ENCODE data around the gene EVI5L. TPM values are rescaled to one million over a fixed set of nuclear protein-coding genes. Genes with fewer than 3 reads are reported as not detected.

EVI5L gene
- total and polyA plus RNA-seq, 2 of the 8 experiments (the other 6 are each of a cell fraction or from before 2014, with no cell fraction given) = 7.2 to 11.0 TPM

DNA sequence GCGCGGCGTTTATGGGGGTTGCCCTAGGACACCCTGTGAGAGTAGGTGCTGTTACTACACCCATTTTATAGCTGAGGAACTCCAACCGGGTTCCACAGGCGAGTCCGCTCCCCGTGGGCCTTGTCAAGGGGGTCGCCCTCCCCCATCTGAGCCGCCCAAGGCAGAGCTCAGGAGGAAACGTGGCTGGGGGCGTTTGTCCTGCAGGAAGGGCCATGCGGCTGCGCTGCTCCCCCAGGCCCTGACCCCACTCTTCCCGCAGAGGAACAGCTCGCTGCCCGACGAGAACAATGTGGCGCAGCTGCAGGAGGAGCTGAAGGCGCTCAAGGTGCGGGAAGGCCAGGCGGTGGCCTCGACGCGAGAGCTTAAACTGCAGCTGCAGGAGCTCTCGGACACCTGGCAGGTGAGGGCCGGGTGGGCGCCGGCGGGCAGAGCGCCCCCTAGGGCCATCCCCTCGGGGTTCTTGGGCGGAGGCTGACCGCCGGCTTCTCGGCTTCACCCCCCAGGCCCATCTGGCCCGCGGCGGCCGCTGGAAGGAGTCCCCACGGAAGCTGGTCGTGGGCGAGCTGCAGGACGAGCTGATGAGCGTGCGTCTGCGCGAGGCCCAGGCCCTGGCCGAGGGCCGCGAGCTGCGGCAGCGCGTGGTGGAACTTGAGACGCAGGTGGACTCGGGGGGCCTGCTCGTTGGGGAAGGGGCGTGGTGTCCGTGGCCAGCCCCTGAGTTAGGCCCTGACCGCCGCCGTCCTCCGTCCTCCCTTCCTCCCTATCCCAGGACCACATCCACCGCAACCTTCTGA, 31.8 kb downstream of the EVI5L start:
- Histone ChIP-seq H2BK15ac (ENCODE audit: low read length) (peak overlapping the region; percentile 92; the same call in 1 of the 2 replicates), H4K20me1 (replicated peaks in 1 of 2; ENCODE audit: control insufficient read depth in 1 of 2, insufficient read depth in 2 of 2, low read length in 2 of 2) (peaks cover 0 to 10% of the 10 kb centered on the region in 2 experiments), H3K4ac (replicated peaks; ENCODE audit: insufficient read length, low read depth, low read length) (peak overlapping the region; percentile 7), H3K4me2 (ENCODE audit: insufficient read depth in 1 of 2, low read depth in 2 of 2, low read length in 2 of 2) (peak overlapping the region; percentile 74 to 86), H3K14ac (ENCODE audit: insufficient read length) (no peak overlapping the region), H4K91ac (replicated peaks; ENCODE audit: insufficient read length, low read length) (peak overlapping the region; percentile 90), H2BK12ac (ENCODE audit: low read depth, low read length) (peak overlapping the region; percentile 60; the same call in 1 of the 2 replicates), H3K27me3 (replicated peaks in 1 of 4; ENCODE audit: control insufficient read depth in 3 of 4, extremely low read depth in 1 of 4, insufficient read depth in 3 of 4, low read length in 3 of 4) (peaks cover 8 to 40% (median 31%) of the 10 kb centered on the region in 4 experiments), H3K9ac (replicated peaks in 1 of 4; ENCODE audit: extremely low read depth in 1 of 4, low read depth in 3 of 4, low read length in 3 of 4) (peak overlapping the region in 3 of 4 experiments; percentile 2 to 34 (median 20); a peak in 2 of 7 replicates), H2AK5ac (ENCODE audit: low read depth, low read length) (peak overlapping the region; percentile 90; the same call in 1 of the 2 replicates), H3K4me1 (replicated peaks in 1 of 4; ENCODE audit: control insufficient read depth in 3 of 4, insufficient read depth in 4 of 4, low read length in 3 of 4) (peaks cover 4 to 33% (median 20%) of the 10 kb centered on the region in 4 experiments; a peak in 6 of 7 replicates), H2AFZ (ENCODE audit: low read length) (no peak overlapping the region; the same call in 1 of the 2 replicates), H3K4me3 (ENCODE audit: extremely low read depth in 1 of 4, insufficient read depth in 2 of 4, low read depth in 3 of 4, low read length in 4 of 4) (peak overlapping the region; percentile 30 to 58 (median 50)), H2BK20ac (ENCODE audit: low read length) (no peak overlapping the region), H2BK5ac (ENCODE audit: low read depth, low read length) (peak overlapping the region; percentile 80; the same call in 1 of the 2 replicates), H3K36me3 (ENCODE audit: control insufficient read depth in 2 of 4, insufficient read depth in 4 of 4, low read length in 3 of 4) (no peaks in the 10 kb centered on the region), H3K79me2 (ENCODE audit: control insufficient read depth in 1 of 2, insufficient read depth in 2 of 2, low read length in 2 of 2) (no peaks in the 10 kb centered on the region), H3K56ac (replicated peaks; ENCODE audit: insufficient read length, low read depth, low read length) (no peak overlapping the region), H3K18ac (ENCODE audit: extremely low read depth, low read length) (peak overlapping the region; percentile 75), H2BK120ac (replicated peaks; ENCODE audit: low read depth, low read length) (no peak overlapping the region), H3K23ac (ENCODE audit: insufficient read length) (no peak overlapping the region), H3K9me3 (ENCODE audit: insufficient read depth in 2 of 2, low read depth in 1 of 2, low read length in 1 of 2) (no peaks in the 10 kb centered on the region), H4K5ac (ENCODE audit: insufficient read length, low read depth, low read length) (peak overlapping the region; percentile 57), H3K23me2 (ENCODE audit: low read depth, low read length) (peaks cover 15% of the 10 kb centered on the region; the same call in 1 of the 2 replicates), H4K8ac (ENCODE audit: extremely low read depth, insufficient read depth, low read length) (peak overlapping the region; percentile 69), H3K79me1 (ENCODE audit: low read depth, low read length) (no peaks in the 10 kb centered on the region), H3K27ac (ENCODE audit: low read depth, low read length) (no peak overlapping the region)
- CTCF ChIA-PET (ENCODE audit: partially characterized antibody) = interaction anchor here (0.6 to 11.2 kb wide), 21 partner anchors 8 to 340 kb away, joined by 3 to 112 read pairs (median 4); partner anchors contain the start of genes SNAPC2 and TGFBR3L
- DNase-seq (ENCODE audit: low read depth in 1 of 2, low spot score in 2 of 2) (no peak), FAIRE-seq (no peak)
- POLR2A ChIA-PET (ENCODE audit: partially characterized antibody) = interaction anchor here (0.6 to 10.5 kb wide), 10 partner anchors 8 to 82 kb away, joined by 3 to 106 read pairs (median 4); partner anchors contain the start of genes MAP2K7, PRR36, SNAPC2 and TGFBR3L
- 31% methylated on average over 42 of the region's 63 CpGs; no CpG with 5 or more reads in 1 of the 2 experiments for WGBS, 2 experiments (ENCODE audit: extremely low coverage in 1 of 2, insufficient coverage in 1 of 2, insufficient read length in 1 of 2, insufficient replicate concordance in 2 of 2, low coverage in 1 of 2, low lambda C conversion rate in 2 of 2, missing lambda C conversion rate in 1 of 2)
- TF ChIP-seq SIN3A (conservative IDR thresholded peaks at IDR 0.05 in 1 of 2, IDR thresholded peaks at IDR 0.05 in 1 of 2; ENCODE audit: low read depth in 1 of 2, low read length in 2 of 2) = no peak
- no peak for TF ChIP-seq GABPA (IDR thresholded peaks at IDR 0.05; ENCODE audit: borderline replicate concordance, insufficient read depth, low read length)
- 0 out of 2 replicates have a peak, but pooled peaks have one; percentile 40 for TF ChIP-seq PHF8 (conservative IDR thresholded peaks at IDR 0.05; ENCODE audit: low read depth, low read length)
- TF ChIP-seq, protein P1, sequence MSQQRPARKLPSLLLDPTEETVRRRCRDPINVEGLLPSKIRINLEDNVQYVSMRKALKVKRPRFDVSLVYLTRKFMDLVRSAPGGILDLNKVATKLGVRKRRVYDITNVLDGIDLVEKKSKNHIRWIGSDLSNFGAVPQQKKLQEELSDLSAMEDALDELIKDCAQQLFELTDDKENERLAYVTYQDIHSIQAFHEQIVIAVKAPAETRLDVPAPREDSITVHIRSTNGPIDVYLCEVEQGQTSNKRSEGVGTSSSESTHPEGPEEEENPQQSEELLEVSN (IDR thresholded peaks at IDR 0.05) = peak; percentile 69
- TF ChIP-seq ZNF274 (IDR thresholded peaks at IDR 0.05; ENCODE audit: borderline replicate concordance, extremely low read depth, low read length) = no peak
- TF ChIP-seq TEAD4 (IDR thresholded peaks at IDR 0.05; ENCODE audit: low read depth, low read length) = no peak
- TF ChIP-seq, protein P2, sequence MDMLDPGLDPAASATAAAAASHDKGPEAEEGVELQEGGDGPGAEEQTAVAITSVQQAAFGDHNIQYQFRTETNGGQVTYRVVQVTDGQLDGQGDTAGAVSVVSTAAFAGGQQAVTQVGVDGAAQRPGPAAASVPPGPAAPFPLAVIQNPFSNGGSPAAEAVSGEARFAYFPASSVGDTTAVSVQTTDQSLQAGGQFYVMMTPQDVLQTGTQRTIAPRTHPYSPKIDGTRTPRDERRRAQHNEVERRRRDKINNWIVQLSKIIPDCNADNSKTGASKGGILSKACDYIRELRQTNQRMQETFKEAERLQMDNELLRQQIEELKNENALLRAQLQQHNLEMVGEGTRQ (IDR thresholded peaks at IDR 0.05; ENCODE audit: low read length) = no peak
- no peak for TF ChIP-seq NANOG (IDR thresholded peaks at IDR 0.05; ENCODE audit: insufficient read depth, low read depth, low read length, poor library complexity, severe bottlenecking)
